HG03342 (cell line): ENCODE measurements around the gene TSHB.
"Not testable (repeated sequence)": the region's sequence is repeated elsewhere in the genome, so short reads cannot be mapped to it uniquely, and the experiment has no call there.

ENCODE experiments used
- ATAC-seq: cut with Tn5 transposase; IDR thresholded peaks from one replicate; pipeline ENCODE4 v1.9.1; 2021; ENCODE audit warnings: mild to moderate bottlenecking, moderate library complexity; ENCODE audit not compliant: unreplicated experiment

The TSHB gene

GRCh38 chr1:115029526-115029925 lies at the start of gene TSHB:
TSS of gene TSHB (plus strand) at chr1:115029826. CDS start at chr1:115033363, 3,537 bp downstream.
- no peak for ATAC-seq

DNA sequence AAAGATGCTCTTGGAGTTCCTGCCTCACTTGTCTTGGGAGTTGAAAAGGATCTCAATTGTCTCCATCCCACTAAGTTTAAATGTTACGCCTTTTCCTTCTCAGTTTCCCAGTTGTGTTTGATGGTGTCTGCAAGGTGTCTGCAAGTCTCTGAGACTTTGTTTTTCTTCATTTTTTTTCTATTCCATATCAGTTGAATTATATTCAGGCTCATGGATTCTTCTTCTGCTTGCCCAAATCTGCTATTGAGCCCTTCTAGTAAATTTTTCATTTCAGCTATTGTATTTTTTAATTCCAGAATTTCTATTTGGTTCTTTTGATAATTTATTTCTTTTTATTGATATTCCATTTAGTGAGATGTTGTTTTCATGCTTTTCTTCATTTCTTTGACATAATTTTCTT lies 47.4 kb upstream of the TSHB start:
- no peak for ATAC-seq

DNA sequence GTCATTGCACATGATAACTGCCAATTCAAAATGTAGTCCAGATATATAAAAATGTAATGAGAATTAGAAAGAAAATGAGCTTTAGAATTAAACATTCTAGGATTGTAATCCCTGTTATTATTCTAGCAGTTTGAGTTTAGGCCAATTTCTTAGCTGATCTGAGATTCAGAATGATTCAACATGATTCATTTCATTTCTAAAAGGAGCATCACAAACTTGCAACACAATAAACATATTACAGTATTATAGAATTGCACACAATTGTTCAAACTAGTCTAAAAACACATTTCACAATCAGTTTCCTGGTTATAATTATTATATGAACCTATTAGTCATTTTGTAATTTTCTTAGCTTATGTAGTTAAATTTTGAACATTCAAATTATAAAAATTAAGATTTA lies 43.3 kb upstream of the TSHB start:
- no peak for ATAC-seq

DNA sequence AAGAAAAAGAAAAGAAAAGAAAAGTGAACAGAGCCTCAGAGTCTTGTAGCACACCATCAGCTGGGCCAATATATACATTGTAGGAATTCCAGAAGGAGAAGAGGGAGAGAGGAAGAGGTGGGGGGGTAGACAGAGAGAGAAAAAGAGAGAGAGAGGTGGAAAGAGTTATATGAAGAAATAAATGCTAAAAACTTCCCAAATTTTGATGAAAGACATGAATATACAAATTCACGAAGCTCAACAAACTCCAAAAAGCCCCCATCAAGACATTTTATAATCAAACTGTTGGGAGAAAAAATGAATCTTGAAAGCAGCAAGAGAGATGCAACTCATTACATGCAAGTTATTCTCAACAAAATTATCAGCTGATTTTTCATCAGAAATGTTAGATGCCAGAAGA lies 41.5 kb upstream of the TSHB start:
- no peak for ATAC-seq

DNA sequence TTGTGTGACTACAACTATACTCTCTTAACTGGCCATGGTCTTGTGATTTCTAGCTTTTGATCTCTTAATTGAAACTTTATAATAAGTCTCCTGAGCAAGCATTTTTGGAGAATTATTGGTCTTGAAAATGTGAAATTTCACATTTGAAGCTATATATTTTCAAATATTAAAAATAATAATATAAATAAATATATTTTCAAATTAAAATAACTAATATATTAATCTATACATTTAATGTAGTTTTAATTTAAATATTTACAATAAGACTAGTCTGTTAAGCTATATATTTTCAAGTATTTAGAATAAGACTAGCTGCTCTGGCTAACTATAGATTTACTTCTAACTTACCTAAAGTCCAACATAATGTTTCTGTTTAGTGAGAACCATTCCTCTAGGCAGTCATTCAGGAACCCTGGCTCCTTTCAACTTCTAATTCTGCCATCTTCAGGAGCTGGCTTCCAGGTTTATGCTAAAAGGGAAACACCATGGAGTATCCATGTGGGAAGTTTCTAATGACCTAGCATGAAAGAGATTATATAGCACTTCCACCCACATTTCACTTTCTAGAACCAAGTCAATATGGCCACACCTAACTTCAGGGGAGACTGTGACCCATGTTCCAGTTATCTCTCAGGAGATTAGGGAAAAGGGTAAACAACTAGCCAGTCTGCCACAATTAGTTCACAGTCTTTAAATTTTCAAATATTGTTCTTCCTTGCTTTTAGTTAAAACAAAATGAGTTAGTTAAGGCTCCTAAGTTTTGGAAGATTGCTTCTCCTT lies 31.9 kb upstream of the TSHB start:
- ATAC-seq: no peak

GRCh38 chr1:115006191-115006590 lies 23.4 kb upstream of the TSHB start:
- ATAC-seq: no peak

DNA sequence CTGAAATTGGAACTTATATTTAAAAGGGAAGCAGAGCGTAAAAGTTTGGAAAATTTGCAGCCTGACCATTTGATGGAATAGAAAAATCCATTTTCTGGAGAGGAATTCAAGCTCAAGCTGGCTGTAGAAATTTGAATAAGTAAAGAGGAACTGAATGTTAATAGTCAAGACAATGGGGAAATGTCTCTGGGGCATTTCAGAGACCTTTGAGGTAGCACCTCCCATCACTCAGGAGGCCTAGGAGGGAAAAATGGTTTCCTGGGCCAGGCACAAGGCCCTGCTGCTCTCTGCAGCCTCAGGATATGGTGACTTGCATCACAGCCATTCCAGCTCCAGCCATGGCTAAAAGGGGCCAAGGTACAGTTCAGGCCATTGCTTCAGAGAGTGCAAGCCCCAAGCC lies 17.6 kb upstream of the TSHB start:
- no peak for ATAC-seq

GRCh38 chr1:115012434-115012833 lies 17.2 kb upstream of the TSHB start:
- no peak for ATAC-seq

GRCh38 chr1:115013792-115014191 lies 15.8 kb upstream of the TSHB start:
- no peak for ATAC-seq

DNA sequence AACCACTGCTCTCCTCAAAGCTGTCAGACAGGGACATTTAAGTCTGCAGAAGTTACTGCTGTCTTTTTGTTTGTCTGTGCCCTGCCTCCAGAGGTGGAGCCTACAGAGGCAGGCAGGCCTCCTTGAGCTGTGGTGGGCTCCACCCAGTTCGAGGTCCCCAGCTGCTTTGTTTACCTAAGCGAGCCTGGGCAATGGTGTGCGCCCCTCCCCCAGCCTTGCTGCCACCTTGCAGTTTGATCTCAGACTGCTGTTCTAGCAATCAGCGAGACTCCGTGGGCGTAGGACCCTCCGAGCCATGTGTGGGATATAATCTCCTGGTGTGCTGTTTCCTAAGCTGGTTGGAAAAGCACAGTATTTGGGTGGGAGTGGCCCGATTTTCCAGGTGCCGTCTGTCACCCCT lies 10.1 kb upstream of the TSHB start:
- not testable (repeated sequence) for ATAC-seq

DNA sequence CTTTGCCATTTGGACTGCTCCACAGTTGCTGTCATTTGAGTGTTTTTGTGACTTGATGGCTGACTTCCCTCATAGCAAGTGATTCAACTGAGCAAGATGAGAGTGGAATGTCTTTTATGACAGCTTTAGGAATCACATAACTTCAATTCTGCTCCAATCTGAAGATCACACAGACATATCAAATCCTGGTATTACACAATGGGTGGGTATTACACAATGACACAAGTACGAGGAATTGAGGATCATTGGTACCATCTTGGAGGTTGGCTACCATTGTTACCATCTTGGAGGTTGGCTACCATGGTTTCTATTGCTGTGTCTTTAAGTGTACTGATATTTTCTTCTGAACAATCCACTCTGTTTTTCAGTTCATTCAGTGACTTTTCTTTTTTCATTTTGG lies 8.5 kb upstream of the TSHB start:
- no peak for ATAC-seq

- ATAC-seq: no peak
These were observed 6.0 kb upstream of the TSHB start for GRCh38 chr1:115023593-115023992.

DNA sequence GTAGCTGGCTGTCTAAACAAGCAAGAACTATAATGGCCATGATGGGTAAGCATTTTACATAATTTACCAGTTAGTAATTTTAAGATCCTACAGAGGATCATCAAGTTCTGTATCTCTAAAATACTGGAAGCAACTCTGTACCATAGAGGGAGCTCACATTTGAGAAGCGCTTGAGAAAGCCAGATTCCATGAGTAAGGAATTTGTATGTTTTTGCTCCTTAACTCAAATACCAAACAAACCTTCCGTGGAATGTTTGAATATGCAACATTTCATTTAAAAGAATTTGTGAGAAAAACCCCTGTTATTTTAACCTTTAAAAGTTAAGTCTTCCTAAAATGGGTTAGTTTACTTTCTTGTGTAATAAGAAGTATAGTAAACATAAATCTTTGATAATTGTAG lies 2.0 kb downstream of the TSHB start:
- ATAC-seq: no peak

DNA sequence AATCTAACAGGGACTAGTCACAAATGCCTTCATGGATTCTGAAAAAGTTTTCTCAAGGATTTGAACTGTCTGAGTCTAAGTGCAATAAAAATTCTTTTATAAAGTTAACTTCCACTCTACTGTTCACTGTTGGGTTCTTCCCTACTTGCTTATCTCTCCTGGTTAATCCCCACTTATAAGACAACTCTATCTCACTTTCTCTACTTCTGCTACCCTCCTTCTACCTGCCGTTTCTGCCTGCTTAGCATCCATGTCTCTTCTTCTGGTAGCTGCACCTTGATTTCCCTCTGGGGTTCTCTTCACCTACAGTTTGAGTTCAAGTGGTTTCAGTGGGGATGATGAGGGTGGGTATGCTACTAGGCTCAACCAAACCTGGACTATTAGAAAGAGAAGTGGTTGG lies 6.0 kb downstream of the TSHB start:
- ATAC-seq: no peak

DNA sequence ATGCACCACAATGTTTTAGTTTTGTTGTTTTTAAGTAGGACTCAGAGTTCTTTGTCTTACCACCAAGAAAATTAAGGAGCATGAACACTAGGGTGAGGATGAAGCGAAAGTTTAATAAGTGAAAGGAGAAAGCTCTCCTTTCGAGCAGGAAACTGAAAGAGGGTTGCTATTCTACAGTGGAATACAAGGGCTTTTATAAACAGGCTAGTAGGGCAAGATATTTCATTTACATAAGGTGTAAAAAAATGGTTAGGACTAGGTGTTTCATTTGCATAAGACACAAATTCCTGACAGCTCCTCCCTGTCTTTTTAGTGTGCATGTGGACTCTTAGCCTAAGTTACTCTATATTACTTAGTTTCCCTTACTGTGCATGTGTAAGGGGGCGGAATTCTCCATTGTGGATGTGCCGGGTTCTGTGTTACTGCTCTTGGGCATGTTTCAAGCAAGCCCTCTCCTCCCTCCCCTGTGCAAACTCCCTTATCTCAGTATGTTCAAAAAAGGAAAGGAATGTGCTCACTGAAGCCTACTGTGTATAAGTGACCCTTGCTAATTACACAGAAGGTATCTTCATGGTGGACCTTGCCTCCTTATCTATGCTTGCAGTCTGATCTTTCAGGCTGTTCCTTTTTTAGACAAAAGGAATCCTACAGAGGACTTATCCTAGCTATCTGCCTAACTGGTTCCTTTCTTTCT lies 7.3 kb downstream of the TSHB start:
- no peak for ATAC-seq

- ATAC-seq: no peak
These were observed 10.9 kb downstream of the TSHB start for GRCh38 chr1:115040501-115040900.

DNA sequence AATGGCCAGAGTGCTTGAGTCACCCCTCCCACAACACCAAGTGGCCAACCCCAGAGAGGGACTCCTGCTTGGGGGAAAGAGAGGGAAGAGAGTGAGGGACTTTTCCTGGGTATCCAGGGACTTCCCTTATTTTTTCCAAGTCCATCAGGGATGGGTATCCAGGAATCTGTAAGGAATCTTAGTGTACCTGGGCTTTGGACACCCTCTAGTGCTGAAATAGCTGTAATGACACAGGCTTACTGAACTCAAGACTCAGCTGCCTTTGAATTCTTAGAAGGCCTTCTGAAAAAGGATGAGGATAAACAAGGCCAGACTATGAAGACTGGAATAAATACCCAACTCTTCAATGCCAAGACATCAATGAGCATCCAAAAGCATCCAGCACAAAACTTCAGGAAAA lies 12.0 kb downstream of the TSHB start:
- no peak for ATAC-seq

- no peak for ATAC-seq
These were observed 17.1 kb downstream of the TSHB start for GRCh38 chr1:115046751-115047150.

GRCh38 chr1:115051850-115052249 lies 22.2 kb downstream of the TSHB start:
- ATAC-seq: no peak

DNA sequence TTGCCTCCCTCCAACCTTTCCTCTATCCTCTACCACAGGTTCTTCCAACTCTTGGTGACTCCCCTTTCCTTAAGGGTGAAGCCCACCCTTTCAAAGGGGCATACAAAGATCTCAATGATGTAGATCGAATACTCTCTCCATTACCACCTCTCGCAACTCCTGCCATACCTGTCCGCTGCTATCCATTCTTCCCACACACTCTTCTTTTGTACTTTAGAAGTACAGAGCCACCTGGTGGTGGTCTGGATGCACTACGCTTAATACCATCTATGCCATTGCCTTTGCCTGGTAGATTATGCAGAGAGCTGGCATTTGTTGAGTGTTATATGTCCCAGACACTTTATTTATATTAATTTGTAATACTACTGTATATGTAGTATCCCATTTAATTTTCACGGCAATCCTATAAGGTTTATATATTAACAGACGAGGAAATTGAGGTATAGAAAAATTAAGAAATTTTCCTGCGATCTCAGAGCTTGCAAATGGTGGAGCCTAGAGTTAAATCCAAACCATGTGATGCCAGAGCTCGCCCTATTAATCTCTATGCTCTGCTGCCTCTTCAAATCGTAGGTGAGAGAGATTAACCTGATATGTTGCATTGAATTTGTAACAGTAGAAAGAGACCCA lies 22.9 kb downstream of the TSHB start:
- peak; percentile 94 for ATAC-seq

- no peak for ATAC-seq
These were observed 26.8 kb downstream of the TSHB start for GRCh38 chr1:115056395-115056798.

DNA sequence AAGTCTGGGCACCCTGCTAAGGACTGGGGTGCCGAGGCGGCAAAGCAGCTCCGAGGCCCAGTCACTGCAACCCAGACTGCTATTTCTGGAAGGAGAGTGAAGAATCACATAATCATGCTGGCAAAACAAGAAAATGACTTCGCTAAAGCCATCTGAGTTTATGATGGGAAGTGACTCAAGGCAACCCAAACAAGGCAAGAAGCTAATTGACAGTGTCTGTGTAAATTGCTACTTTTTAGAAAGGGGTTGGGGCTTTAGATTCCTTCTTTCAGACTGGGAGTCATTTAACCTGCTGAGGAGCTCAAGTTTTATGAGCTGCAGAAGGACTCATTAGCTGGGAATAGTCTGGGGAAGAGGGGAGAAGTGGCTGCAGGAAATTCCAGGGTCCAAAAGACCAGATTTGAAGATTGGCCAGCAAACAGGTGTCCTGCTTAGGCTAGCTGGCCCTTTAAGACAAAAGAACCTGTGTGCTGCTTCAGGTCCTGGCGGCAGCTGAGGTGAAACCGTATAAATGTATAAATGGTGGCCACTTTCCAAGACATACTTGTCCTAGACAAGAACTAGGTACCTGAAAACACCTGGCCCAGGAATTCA lies 28.1 kb downstream of the TSHB start:
- ATAC-seq: no peak
